ENCODE measurements around the gene SNX25.

- TF ChIP-seq CTCF (IDR thresholded peaks at IDR 0.05): no peak
- TF ChIP-seq POLR2AphosphoS5 (IDR thresholded peaks at IDR 0.05; ENCODE audit: insufficient read depth in 1 of 2, low read depth in 1 of 2): no peak
- TF ChIP-seq POLR2A (IDR thresholded peaks at IDR 0.05): no peak
Measured at GRCh38 chr4:185213877-185214276, 4.5 kb downstream of the SNX25 start.

Data from vagina (tissue), 2 donors.